ENCODE results near the gene MS4A4E. TPM values are rescaled to one million over a fixed set of nuclear protein-coding genes. Genes with fewer than 3 reads are reported as not detected.

The MS4A4E gene
- total RNA-seq, 2 experiments from 2014 or later: not detected

- Histone ChIP-seq H3K4me1 (ENCODE audit: insufficient read depth, low read length, poor library complexity, severe bottlenecking) (peaks cover 12% of the 10 kb centered on the region), H3K4me3 (ENCODE audit: low read depth, low read length, poor library complexity, severe bottlenecking) (no peak overlapping the region), H3K9me3 (ENCODE audit: low read length) (no peaks in the 10 kb centered on the region), H3K79me2 (ENCODE audit: insufficient read depth, low read depth, low read length) (no peaks in the 10 kb centered on the region), H3K9me2 (ENCODE audit: insufficient read depth, low read length) (no peaks in the 10 kb centered on the region), H2AFZ (ENCODE audit: low read length) (no peak overlapping the region), H4K20me1 (ENCODE audit: insufficient read depth, low read length) (no peaks in the 10 kb centered on the region), H3K4me2 (ENCODE audit: low read length) (no peak overlapping the region), H3K36me3 (ENCODE audit: insufficient read depth, low read length) (no peaks in the 10 kb centered on the region), H3K27ac (ENCODE audit: low read depth, low read length, poor library complexity, severe bottlenecking) (no peak overlapping the region)
- intact Hi-C loops (cut with micrococcal nuclease; ENCODE audit: unreplicated experiment): no loop called here
- no peak for DNase-seq (ENCODE audit: low spot score)
- TF ChIP-seq CTCF (conservative IDR thresholded peaks at IDR 0.05; ENCODE audit: low read length) (no peak), EZH2phosphoT487 (IDR thresholded peaks at IDR 0.05; ENCODE audit: borderline replicate concordance, low read depth, low read length) (no peak)
- BruUV-seq (replicated peaks): no TSS peak
- ChIA-PET POLR2A (no interaction called here), CTCF (ENCODE audit: unreplicated experiment) (no interaction called here)
These were observed 39.3 kb upstream of the MS4A4E start for GRCh38 chr11:60282286-60282685.

- no peak for TF ChIP-seq CTCF (conservative IDR thresholded peaks at IDR 0.05; ENCODE audit: low read length)
- no peak for TF ChIP-seq EZH2phosphoT487 (IDR thresholded peaks at IDR 0.05; ENCODE audit: borderline replicate concordance, low read depth, low read length)
- no peak overlapping the region for H3K27ac ChIP-seq (ENCODE audit: low read depth, low read length, poor library complexity, severe bottlenecking)
- H3K4me2 ChIP-seq (ENCODE audit: low read length): no peak overlapping the region
- no peak overlapping the region for H2AFZ ChIP-seq (ENCODE audit: low read length)
- no peaks in the 10 kb centered on the region for H4K20me1 ChIP-seq (ENCODE audit: insufficient read depth, low read length)
- H3K9me2 ChIP-seq (ENCODE audit: insufficient read depth, low read length): no peaks in the 10 kb centered on the region
- DNase-seq (ENCODE audit: low spot score): no peak
- intact Hi-C loops (cut with micrococcal nuclease; ENCODE audit: unreplicated experiment): no loop called here
- CTCF ChIA-PET (ENCODE audit: unreplicated experiment): no interaction called here
- H3K36me3 ChIP-seq (ENCODE audit: insufficient read depth, low read length): no peaks in the 10 kb centered on the region
- H3K4me1 ChIP-seq (ENCODE audit: insufficient read depth, low read length, poor library complexity, severe bottlenecking): peaks cover 12% of the 10 kb centered on the region
- H3K9me3 ChIP-seq (ENCODE audit: low read length): no peaks in the 10 kb centered on the region
- H3K79me2 ChIP-seq (ENCODE audit: insufficient read depth, low read depth, low read length): no peaks in the 10 kb centered on the region
- BruUV-seq (replicated peaks): no TSS peak
- H3K4me3 ChIP-seq (ENCODE audit: low read depth, low read length, poor library complexity, severe bottlenecking): no peak overlapping the region
- POLR2A ChIA-PET: no interaction called here
These were observed 38.5 kb upstream of the MS4A4E start for GRCh38 chr11:60281485-60281884.

GRCh38 chr11:60280412-60280811, 37.5 kb upstream of the MS4A4E start, which contains the start of gene MS4A4A:
TSS of gene MS4A4A (plus strand) at chr11:60280666. CDS start at chr11:60280676, 10 bp downstream.
- Histone ChIP-seq H4K20me1 (ENCODE audit: insufficient read depth, low read length) (no peaks in the 10 kb centered on the region), H3K36me3 (ENCODE audit: insufficient read depth, low read length) (no peaks in the 10 kb centered on the region), H3K9me2 (ENCODE audit: insufficient read depth, low read length) (no peaks in the 10 kb centered on the region), H3K4me3 (ENCODE audit: low read depth, low read length, poor library complexity, severe bottlenecking) (no peak within 1 kb of the TSS), H3K4me2 (ENCODE audit: low read length) (peak within 1 kb of the TSS; percentile 12; the same call in 1 of the 2 replicates), H2AFZ (ENCODE audit: low read length) (peak within 1 kb of the TSS; percentile 33; the same call in 1 of the 2 replicates), H3K9me3 (ENCODE audit: low read length) (no peaks in the 10 kb centered on the region), H3K4me1 (ENCODE audit: insufficient read depth, low read length, poor library complexity, severe bottlenecking) (peaks cover 12% of the 10 kb centered on the region), H3K79me2 (ENCODE audit: insufficient read depth, low read depth, low read length) (no peaks in the 10 kb centered on the region), H3K27ac (ENCODE audit: low read depth, low read length, poor library complexity, severe bottlenecking) (no peak within 1 kb of the TSS)
- no TSS peak for BruUV-seq (replicated peaks)
- TF ChIP-seq EZH2phosphoT487 (IDR thresholded peaks at IDR 0.05; ENCODE audit: borderline replicate concordance, low read depth, low read length): no peak
- ChIA-PET POLR2A (no interaction called here), CTCF (ENCODE audit: unreplicated experiment) (no interaction called here)
- peak; percentile 48 for DNase-seq (ENCODE audit: low spot score)
- intact Hi-C loops (cut with micrococcal nuclease; ENCODE audit: unreplicated experiment): no loop called here

Measured in OCI-LY7 (cell line).